ENCODE data around the gene SLC25A21. TPM values are rescaled to one million over a fixed set of nuclear protein-coding genes. Genes with fewer than 3 reads are reported as not detected.

Gene SLC25A21
- total and polyA plus RNA-seq, 2 experiments from 2014 or later = 10.6 to 12.1 TPM

DNA sequence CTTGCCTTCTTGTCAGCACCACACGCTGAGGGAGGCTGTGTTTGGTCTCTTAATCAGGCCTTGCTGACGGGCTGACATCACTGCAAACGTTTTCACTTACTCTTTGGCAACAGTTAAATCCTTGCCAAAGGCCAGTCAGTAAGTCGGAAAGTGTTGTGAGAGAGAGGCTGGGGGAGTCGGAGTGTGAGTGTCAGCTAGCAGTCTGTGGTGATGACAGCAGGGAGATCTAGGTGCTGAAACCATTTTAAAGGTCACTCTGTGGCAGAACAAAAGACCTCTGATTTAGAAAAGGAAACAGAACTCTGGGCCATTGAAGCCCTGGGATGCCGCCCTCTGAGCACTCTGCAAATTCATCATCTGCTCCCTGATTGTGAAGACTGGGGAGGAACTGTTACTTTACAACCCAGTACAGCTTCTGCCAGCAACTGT is 367.3 kb downstream of the SLC25A21 start:
- Histone ChIP-seq H3K9me2 (ENCODE audit: insufficient read depth) (no peaks in the 10 kb centered on the region), H3K4me3 (no peak overlapping the region), H3K79me2 (replicated peaks; ENCODE audit: insufficient read depth) (no peaks in the 10 kb centered on the region), H2AFZ (no peak overlapping the region), H3K4me1 (ENCODE audit: insufficient read depth) (0 out of 2 replicates have a peak, but pooled peaks cover 9% of the 10 kb centered on the region), H3K27ac (ENCODE audit: low read depth) (no peak overlapping the region), H3K4me2 (no peak overlapping the region), H4K20me1 (replicated peaks; ENCODE audit: insufficient read depth) (no peaks in the 10 kb centered on the region), H3F3A (replicated peaks; ENCODE audit: low read depth) (no peaks in the 10 kb centered on the region), H3K27me3 (ENCODE audit: insufficient read depth) (no peaks in the 10 kb centered on the region), H3K36me3 (ENCODE audit: insufficient read depth) (no peaks in the 10 kb centered on the region)
- no peak for TF ChIP-seq STAT1 (IDR thresholded peaks at IDR 0.05; ENCODE audit: unreplicated experiment)
- TF ChIP-seq ZNF331 (CRISPR knock-in tag; IDR thresholded peaks at IDR 0.05; ENCODE audit: low read depth) = no peak
- TF ChIP-seq POLR2AphosphoS5 (IDR thresholded peaks at IDR 0.05; ENCODE audit: low read depth) = no peak
- TF ChIP-seq EZH2 (IDR thresholded peaks at IDR 0.05; ENCODE audit: low read depth, unreplicated experiment) = no peak
- no peak for TF ChIP-seq EZH2phosphoT487 (IDR thresholded peaks at IDR 0.05; ENCODE audit: unreplicated experiment)
- no peak for TF ChIP-seq JUNB (IDR thresholded peaks at IDR 0.05; ENCODE audit: unreplicated experiment)
- TF ChIP-seq, protein P1, sequence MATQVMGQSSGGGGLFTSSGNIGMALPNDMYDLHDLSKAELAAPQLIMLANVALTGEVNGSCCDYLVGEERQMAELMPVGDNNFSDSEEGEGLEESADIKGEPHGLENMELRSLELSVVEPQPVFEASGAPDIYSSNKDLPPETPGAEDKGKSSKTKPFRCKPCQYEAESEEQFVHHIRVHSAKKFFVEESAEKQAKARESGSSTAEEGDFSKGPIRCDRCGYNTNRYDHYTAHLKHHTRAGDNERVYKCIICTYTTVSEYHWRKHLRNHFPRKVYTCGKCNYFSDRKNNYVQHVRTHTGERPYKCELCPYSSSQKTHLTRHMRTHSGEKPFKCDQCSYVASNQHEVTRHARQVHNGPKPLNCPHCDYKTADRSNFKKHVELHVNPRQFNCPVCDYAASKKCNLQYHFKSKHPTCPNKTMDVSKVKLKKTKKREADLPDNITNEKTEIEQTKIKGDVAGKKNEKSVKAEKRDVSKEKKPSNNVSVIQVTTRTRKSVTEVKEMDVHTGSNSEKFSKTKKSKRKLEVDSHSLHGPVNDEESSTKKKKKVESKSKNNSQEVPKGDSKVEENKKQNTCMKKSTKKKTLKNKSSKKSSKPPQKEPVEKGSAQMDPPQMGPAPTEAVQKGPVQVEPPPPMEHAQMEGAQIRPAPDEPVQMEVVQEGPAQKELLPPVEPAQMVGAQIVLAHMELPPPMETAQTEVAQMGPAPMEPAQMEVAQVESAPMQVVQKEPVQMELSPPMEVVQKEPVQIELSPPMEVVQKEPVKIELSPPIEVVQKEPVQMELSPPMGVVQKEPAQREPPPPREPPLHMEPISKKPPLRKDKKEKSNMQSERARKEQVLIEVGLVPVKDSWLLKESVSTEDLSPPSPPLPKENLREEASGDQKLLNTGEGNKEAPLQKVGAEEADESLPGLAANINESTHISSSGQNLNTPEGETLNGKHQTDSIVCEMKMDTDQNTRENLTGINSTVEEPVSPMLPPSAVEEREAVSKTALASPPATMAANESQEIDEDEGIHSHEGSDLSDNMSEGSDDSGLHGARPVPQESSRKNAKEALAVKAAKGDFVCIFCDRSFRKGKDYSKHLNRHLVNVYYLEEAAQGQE (IDR thresholded peaks at IDR 0.05; ENCODE audit: unreplicated experiment) = no peak
- no peak for TF ChIP-seq NANOG (IDR thresholded peaks at IDR 0.05; ENCODE audit: borderline replicate concordance)
- Mint-ChIP-seq H3K36me3 (ENCODE audit: low read depth) (no peaks in the 10 kb centered on the region), H3K27ac (no peak overlapping the region), H3K4me1 (peaks cover 14% of the 10 kb centered on the region; the same call in 2 of the 3 replicates), H3K27me3 (ENCODE audit: insufficient read depth, low read depth, poor library complexity) (peaks cover 5% of the 10 kb centered on the region), H3K4me3 (no peak overlapping the region), H3K9me3 (no peaks in the 10 kb centered on the region)
- ATAC-seq (peak; percentile 93), DNase-seq (ENCODE audit: low spot score) (peak; percentile 29)

- H3K4me3 ChIP-seq = no peak overlapping the region
- no peak for TF ChIP-seq CTCF (conservative IDR thresholded peaks at IDR 0.05; ENCODE audit: low read depth in 2 of 2)
- TF ChIP-seq EZH2 (IDR thresholded peaks at IDR 0.05; ENCODE audit: low read depth, unreplicated experiment) = no peak
- no peak for TF ChIP-seq ETS1 (IDR thresholded peaks at IDR 0.05)
- TF ChIP-seq NANOG (IDR thresholded peaks at IDR 0.05; ENCODE audit: borderline replicate concordance) = no peak
- TF ChIP-seq POLR2AphosphoS5 (IDR thresholded peaks at IDR 0.05; ENCODE audit: low read depth) = no peak
- no peak for TF ChIP-seq CREB1 (CRISPR knock-in tag; IDR thresholded peaks at IDR 0.05; ENCODE audit: low read depth)
- H3K36me3 Mint-ChIP-seq (ENCODE audit: low read depth) = no peaks in the 10 kb centered on the region
- no peaks in the 10 kb centered on the region for H3K27me3 ChIP-seq (ENCODE audit: insufficient read depth)
- no peaks in the 10 kb centered on the region for H4K20me1 ChIP-seq (replicated peaks; ENCODE audit: insufficient read depth)
- H3K27ac Mint-ChIP-seq = no peak overlapping the region
- no peaks in the 10 kb centered on the region for H3K79me2 ChIP-seq (replicated peaks; ENCODE audit: insufficient read depth)
- no peak overlapping the region for H3K27ac ChIP-seq (ENCODE audit: low read depth)
- H2AFZ ChIP-seq = no peak overlapping the region
- no peaks in the 10 kb centered on the region for H3K4me1 Mint-ChIP-seq
- DNase-seq (ENCODE audit: low spot score) = no peak
- H3K4me3 Mint-ChIP-seq = no peak overlapping the region
- H3K4me1 ChIP-seq (ENCODE audit: insufficient read depth) = no peaks in the 10 kb centered on the region
- H3K27me3 Mint-ChIP-seq (ENCODE audit: insufficient read depth, low read depth, poor library complexity) = no peaks in the 10 kb centered on the region
- H3K9me3 Mint-ChIP-seq = no peaks in the 10 kb centered on the region
- no peaks in the 10 kb centered on the region for H3F3A ChIP-seq (replicated peaks; ENCODE audit: low read depth)
- H3K9me2 ChIP-seq (ENCODE audit: insufficient read depth) = no peaks in the 10 kb centered on the region
- ATAC-seq = no peak
- H3K4me2 ChIP-seq = no peak overlapping the region
- no peaks in the 10 kb centered on the region for H3K36me3 ChIP-seq (ENCODE audit: insufficient read depth)
These were observed 374.8 kb downstream of the SLC25A21 start for GRCh38 chr14:36797634-36798033.

Data from GM23338 (cell line).